Activated naive CD8-positive, alpha-beta T cell treated with anti-CD3 and anti-CD28 coated beads, Interleukin-2, amount 10 ng/mL, durations not matched to agents 7 days and 5 days (primary cell): ENCODE data around the gene TMEM187. TPM values are rescaled to one million over a fixed set of nuclear protein-coding genes. Genes with fewer than 3 reads are reported as not detected.
"Not testable (repeated sequence)": the region's sequence is repeated elsewhere in the genome, so short reads cannot be mapped to it uniquely, and the experiment has no call there.

ENCODE experiments used
- ATAC-seq: fragments of 150-1000 bp; cut with Tn5 transposase; one replicate; pipeline ENCODE4 v1.10.0; 2021; ENCODE audit warnings: low read depth, moderate library complexity
- POLR2A ChIA-PET: fragments of 350-600 bp; sonication (Branson Sonifier 250); formaldehyde crosslinking; loops from one replicate; lab custom pipeline; 2021; ENCODE audit warnings: antibody characterized with exemption; lab: Charles Lee
- DNase-seq: peaks from one replicate; pipeline ENCODE4 v3.0.0; 2021
- H3K27ac Mint-ChIP-seq: one replicate; pipeline ENCODE4 v1.8.0; 2022; ENCODE audit warnings: mild to moderate bottlenecking, mixed read lengths
- H3K27me3 Mint-ChIP-seq: one replicate; pipeline ENCODE4 v1.8.0; 2022; ENCODE audit warnings: mild to moderate bottlenecking, moderate library complexity, mixed read lengths
- H3K36me3 Mint-ChIP-seq: one replicate; pipeline ENCODE4 v1.8.0; 2021; ENCODE audit warnings: mild to moderate bottlenecking, mixed read lengths
- H3K4me1 Mint-ChIP-seq: one replicate; pipeline ENCODE4 v1.8.0; 2021; ENCODE audit warnings: mixed read lengths
- H3K4me3 Mint-ChIP-seq: one replicate; pipeline ENCODE4 v1.8.0; 2022; ENCODE audit warnings: mild to moderate bottlenecking, moderate library complexity, mixed read lengths
- H3K9me3 Mint-ChIP-seq: one replicate; pipeline ENCODE4 v1.8.0; 2021; ENCODE audit warnings: mixed read lengths
- total RNA-seq, 2 experiments: library from RNA; stranded (reverse); gene quantifications; one replicate each; pipeline ENCODE4 v1.2.3, GENCODE V29; 2021

The TMEM187 gene
- total RNA-seq, 2 experiments from 2014 or later: 8.6 to 9.7 TPM

DNA sequence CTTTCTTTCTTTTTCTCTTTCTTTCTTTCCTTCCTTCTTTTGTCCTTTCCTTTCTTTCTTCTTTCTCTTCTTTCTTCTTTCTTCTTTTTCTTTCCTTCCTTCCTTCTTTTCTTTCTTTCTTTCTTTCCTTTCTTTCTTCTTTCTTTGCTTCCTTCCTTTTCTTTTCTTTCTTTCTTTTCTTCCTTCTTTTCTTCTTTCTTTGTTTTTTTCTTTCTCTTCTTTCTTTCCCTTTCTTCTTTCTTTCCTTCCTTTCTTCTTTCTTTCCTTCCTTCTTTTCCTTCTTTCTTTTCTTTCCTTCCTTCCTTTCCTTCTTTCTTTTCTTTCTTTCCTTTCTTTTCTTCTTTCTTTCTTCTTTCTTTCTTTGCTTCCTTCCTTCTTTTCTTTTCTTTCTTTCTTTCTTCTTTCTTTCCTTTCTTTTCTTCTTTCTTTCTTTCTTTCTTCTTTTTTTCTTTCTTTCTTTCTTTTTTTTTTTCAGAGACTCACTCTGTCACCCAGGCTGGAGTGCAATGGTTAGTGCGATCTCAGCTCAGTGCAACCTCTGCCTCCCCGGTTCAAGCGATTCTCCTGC lies 18.5 kb downstream of the TMEM187 start:
- H3K9me3 Mint-ChIP-seq: no peaks in the 10 kb centered on the region
- peak overlapping the region; percentile 80 for H3K27ac Mint-ChIP-seq
- H3K27me3 Mint-ChIP-seq: no peaks in the 10 kb centered on the region
- DNase-seq (no peak), ATAC-seq (no peak)
- POLR2A ChIA-PET: no interaction called here
- peak overlapping the region; percentile 22 for H3K4me3 Mint-ChIP-seq
- H3K36me3 Mint-ChIP-seq: no peaks in the 10 kb centered on the region
- H3K4me1 Mint-ChIP-seq: peaks cover 19% of the 10 kb centered on the region

- no peaks in the 10 kb centered on the region for H3K9me3 Mint-ChIP-seq
- H3K27me3 Mint-ChIP-seq: no peaks in the 10 kb centered on the region
- H3K4me3 Mint-ChIP-seq: no peak overlapping the region
- H3K36me3 Mint-ChIP-seq: no peaks in the 10 kb centered on the region
- ATAC-seq (no peak), DNase-seq (no peak)
- peaks cover 18% of the 10 kb centered on the region for H3K4me1 Mint-ChIP-seq
- H3K27ac Mint-ChIP-seq: no peak overlapping the region
- POLR2A ChIA-PET: interaction anchor here (0.6 to 0.7 kb wide), 3 partner anchors 10 to 256 kb away, joined by 3 to 5 read pairs (median 4); no protein-coding TSS in a partner anchor
Measured at GRCh38 chrX:153992180-153992579, 19.6 kb downstream of the TMEM187 start.

DNA sequence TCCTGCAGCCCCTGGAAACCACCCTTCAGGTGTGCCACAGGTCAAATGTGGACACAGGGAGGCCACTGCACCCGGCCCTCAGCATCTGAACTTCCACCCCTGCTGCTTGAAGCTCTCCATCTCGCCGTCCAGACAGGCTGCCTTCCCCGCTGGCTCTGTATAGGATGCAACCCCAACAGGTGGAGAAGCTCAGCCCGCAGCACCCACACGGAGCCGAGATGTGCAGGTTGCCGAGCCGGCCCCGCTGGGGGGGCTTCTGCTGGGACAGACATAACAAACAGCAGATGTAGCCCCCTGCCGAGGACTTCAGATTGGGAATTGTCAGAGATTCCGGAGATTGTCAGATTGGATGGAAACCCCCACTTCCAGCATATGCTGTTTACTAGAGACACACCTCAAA lies 20.5 kb downstream of the TMEM187 start:
- POLR2A ChIA-PET: interaction anchor here (0.7 kb wide), 1 partner anchor 14 kb away, joined by 5 read pairs; no protein-coding TSS in a partner anchor
- Mint-ChIP-seq H3K27me3 (no peaks in the 10 kb centered on the region), H3K27ac (no peak overlapping the region), H3K36me3 (no peaks in the 10 kb centered on the region), H3K9me3 (no peaks in the 10 kb centered on the region), H3K4me3 (no peak overlapping the region), H3K4me1 (peaks cover 18% of the 10 kb centered on the region)
- ATAC-seq: no peak
- no peak for DNase-seq

- Mint-ChIP-seq H3K27me3 (no peaks in the 10 kb centered on the region), H3K4me3 (no peak overlapping the region), H3K36me3 (no peaks in the 10 kb centered on the region), H3K9me3 (no peaks in the 10 kb centered on the region), H3K4me1 (peaks cover 15% of the 10 kb centered on the region), H3K27ac (no peak overlapping the region)
- no peak for DNase-seq
- POLR2A ChIA-PET: no interaction called here
- ATAC-seq: no peak
Measured at GRCh38 chrX:153993978-153994377, 21.4 kb downstream of the TMEM187 start.

DNA sequence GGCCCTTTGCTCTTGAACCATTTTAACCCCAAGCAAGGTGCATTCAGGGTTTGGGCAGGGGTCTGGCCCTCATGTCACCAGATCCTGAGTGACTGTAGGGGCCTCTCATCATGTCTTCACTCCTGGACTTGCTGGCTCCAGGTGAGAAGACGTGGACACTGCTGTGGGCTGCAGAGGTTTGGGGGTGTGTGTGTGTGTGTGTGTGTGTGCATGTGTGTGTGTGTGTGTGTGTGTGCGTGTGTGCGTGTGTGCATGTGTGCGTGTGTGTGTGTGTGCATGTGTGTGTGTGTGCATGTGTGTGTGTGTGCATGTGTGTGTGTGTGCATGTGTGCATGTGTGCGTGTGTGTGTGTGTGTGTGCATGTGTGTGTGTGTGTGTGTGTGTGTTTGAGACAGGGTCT lies 21.8 kb downstream of the TMEM187 start:
- H3K4me3 Mint-ChIP-seq, H3K27ac Mint-ChIP-seq, H3K36me3 Mint-ChIP-seq, H3K9me3 Mint-ChIP-seq, POLR2A ChIA-PET, DNase-seq, H3K27me3 Mint-ChIP-seq, ATAC-seq: not testable (repeated sequence)
- peaks cover 13% of the 10 kb centered on the region for H3K4me1 Mint-ChIP-seq

DNA sequence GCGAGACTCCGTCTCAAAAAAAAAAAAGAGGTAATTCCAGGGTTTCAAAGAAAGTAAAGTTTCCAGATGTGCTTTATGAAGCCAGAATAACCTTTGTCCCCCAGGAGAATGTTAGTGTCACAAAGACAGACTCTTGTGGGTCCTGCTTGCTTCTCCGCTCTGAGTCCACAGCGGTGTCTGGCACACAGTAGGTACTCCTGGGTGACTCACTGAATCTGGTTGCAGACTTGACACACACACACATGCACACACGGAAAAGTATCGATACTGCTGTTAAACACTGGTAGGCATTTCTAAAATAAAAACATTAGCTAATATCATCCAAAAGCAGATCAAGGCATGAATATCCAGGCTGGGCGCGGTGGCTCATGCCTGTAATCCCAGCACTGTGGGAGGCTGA lies 22.9 kb downstream of the TMEM187 start:
- Mint-ChIP-seq H3K27me3 (no peaks in the 10 kb centered on the region), H3K4me3 (no peak overlapping the region), H3K27ac (no peak overlapping the region), H3K4me1 (peaks cover 3% of the 10 kb centered on the region), H3K9me3 (no peaks in the 10 kb centered on the region), H3K36me3 (no peaks in the 10 kb centered on the region)
- no peak for DNase-seq
- ATAC-seq: no peak
- POLR2A ChIA-PET: no interaction called here

GRCh38 chrX:153999359-154000037 lies 26.9 kb downstream of the TMEM187 start:
- POLR2A ChIA-PET: interaction anchor here (0.7 to 1.8 kb wide), 2 partner anchors 14 to 15 kb away, joined by 5 to 6 read pairs; no protein-coding TSS in a partner anchor
- H3K4me3 Mint-ChIP-seq: no peak overlapping the region
- no peaks in the 10 kb centered on the region for H3K27me3 Mint-ChIP-seq
- ATAC-seq: no peak
- H3K4me1 Mint-ChIP-seq: peaks cover 9% of the 10 kb centered on the region
- H3K9me3 Mint-ChIP-seq: no peaks in the 10 kb centered on the region
- H3K27ac Mint-ChIP-seq: no peak overlapping the region
- DNase-seq: no peak
- H3K36me3 Mint-ChIP-seq: peaks cover 1% of the 10 kb centered on the region

DNA sequence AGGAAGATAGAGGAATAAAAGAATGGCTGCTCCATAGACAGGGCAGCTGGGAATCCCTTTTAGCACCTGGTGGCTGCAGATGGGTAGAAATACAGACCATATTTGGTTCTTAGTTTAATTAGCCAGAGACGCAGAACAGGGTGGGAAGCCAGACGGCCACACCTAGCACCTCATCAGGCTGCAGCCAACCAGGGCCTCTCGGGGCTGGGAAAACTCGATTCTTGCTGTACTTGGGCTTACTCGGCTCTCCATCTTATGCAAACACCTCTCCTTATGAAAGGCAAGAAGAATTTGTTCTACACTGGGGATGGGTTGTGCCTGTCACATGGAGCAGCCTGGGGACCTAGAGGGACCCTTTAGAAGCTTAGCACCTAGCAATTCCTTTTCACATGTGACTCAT lies 27.5 kb downstream of the TMEM187 start:
- ATAC-seq: no peak
- Mint-ChIP-seq H3K9me3 (no peaks in the 10 kb centered on the region), H3K27ac (no peak overlapping the region), H3K4me1 (peaks cover 9% of the 10 kb centered on the region), H3K36me3 (peaks cover 1% of the 10 kb centered on the region), H3K4me3 (no peak overlapping the region), H3K27me3 (no peaks in the 10 kb centered on the region)
- POLR2A ChIA-PET: interaction anchor here (1.8 kb wide), 1 partner anchor 14 kb away, joined by 6 read pairs; no protein-coding TSS in a partner anchor
- no peak for DNase-seq

GRCh38 chrX:154002215-154002719 lies 29.7 kb downstream of the TMEM187 start:
- ATAC-seq: peak; percentile 88
- H3K36me3 Mint-ChIP-seq: peaks cover 8% of the 10 kb centered on the region
- H3K4me1 Mint-ChIP-seq: peaks cover 9% of the 10 kb centered on the region
- H3K9me3 Mint-ChIP-seq: no peaks in the 10 kb centered on the region
- peak overlapping the region; percentile 70 for H3K4me3 Mint-ChIP-seq
- peak; percentile 47 for DNase-seq
- POLR2A ChIA-PET: interaction anchor here (0.6 to 3.1 kb wide), 13 partner anchors 10 to 68 kb away, joined by 3 to 11 read pairs (median 5); partner anchors contain the start of genes HCFC1, IRAK1 and TMEM187
- no peaks in the 10 kb centered on the region for H3K27me3 Mint-ChIP-seq
- H3K27ac Mint-ChIP-seq: peak overlapping the region; percentile 90

DNA sequence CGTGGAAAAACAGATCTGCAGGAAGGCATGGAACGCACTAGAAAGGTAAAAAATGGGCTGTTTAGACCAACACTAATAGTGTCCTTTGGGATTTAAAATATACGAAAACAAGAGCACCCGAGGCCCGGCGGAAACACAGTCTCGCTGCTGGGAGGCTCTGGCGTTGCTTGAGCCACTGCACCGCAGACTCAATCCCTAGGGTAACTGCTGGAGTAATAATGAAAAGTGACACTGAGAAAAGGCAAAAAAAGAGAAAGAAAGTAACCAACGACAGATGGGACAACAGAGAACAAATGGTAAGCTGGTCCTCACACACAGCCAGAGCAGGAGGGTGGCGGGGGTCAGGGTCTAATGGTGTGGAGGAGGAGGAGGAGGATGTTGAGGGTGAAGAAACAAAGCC lies 31.8 kb downstream of the TMEM187 start:
- H3K36me3 Mint-ChIP-seq: peaks cover 14% of the 10 kb centered on the region
- H3K4me3 Mint-ChIP-seq: no peak overlapping the region
- peaks cover 13% of the 10 kb centered on the region for H3K4me1 Mint-ChIP-seq
- POLR2A ChIA-PET: interaction anchor here (3.1 kb wide), 1 partner anchor 8 kb away, joined by 11 read pairs; no protein-coding TSS in a partner anchor
- peak overlapping the region; percentile 1 for H3K27ac Mint-ChIP-seq
- no peak for DNase-seq
- no peak for ATAC-seq
- no peaks in the 10 kb centered on the region for H3K9me3 Mint-ChIP-seq
- H3K27me3 Mint-ChIP-seq: no peaks in the 10 kb centered on the region

GRCh38 chrX:154006947-154007346 lies 34.4 kb downstream of the TMEM187 start:
- Mint-ChIP-seq H3K27me3 (no peaks in the 10 kb centered on the region), H3K9me3 (no peaks in the 10 kb centered on the region), H3K27ac (no peak overlapping the region), H3K4me3 (no peak overlapping the region), H3K36me3 (peaks cover 15% of the 10 kb centered on the region), H3K4me1 (peaks cover 9% of the 10 kb centered on the region)
- ATAC-seq (no peak), DNase-seq (no peak)
- POLR2A ChIA-PET: no interaction called here

- Mint-ChIP-seq H3K27me3 (no peaks in the 10 kb centered on the region), H3K27ac (no peak overlapping the region), H3K36me3 (peaks cover 15% of the 10 kb centered on the region), H3K4me3 (no peak overlapping the region), H3K4me1 (peaks cover 4% of the 10 kb centered on the region), H3K9me3 (no peaks in the 10 kb centered on the region)
- POLR2A ChIA-PET: interaction anchor here (1.0 kb wide), 1 partner anchor 18 kb away, joined by 5 read pairs; no protein-coding TSS in a partner anchor
- DNase-seq: no peak
- ATAC-seq: no peak
Measured at GRCh38 chrX:154008521-154008920, 36.0 kb downstream of the TMEM187 start.

DNA sequence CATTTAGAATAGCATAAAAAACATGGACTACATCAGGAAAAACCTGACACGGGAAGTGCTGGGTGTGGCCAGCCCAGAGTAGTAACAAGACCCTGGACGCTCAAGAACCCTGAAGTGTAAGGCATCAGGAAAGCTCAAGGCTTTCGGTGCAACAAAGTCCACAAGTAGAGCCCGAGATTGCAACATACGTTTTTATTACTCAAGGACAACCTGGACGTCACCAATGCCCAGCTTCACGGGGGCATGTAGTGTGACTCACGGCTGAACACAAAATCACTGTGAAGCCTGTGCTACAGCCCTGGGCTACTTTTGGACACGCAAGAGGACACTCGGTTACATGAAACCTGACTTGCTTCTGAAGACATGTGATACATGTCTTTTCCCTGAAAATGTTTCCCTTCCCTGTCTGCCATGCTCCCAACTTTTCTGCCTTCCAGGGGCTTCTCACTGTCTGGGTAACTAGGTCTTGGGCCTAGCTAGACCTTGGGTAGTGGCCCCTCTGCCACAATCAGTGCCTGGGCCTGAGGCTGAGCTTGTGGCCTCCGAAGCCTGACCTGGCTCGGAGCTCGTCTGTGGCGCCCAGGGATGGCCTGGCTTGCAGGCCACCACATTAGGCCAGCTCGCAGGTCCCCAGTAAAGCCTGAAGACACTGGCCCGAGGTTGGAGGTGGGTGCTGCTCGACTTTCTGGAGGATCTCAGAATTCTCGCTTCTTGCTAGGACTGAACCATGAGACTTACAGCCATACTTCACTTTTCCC lies 38.0 kb downstream of the TMEM187 start:
- peaks cover 6% of the 10 kb centered on the region for H3K4me1 Mint-ChIP-seq
- no peak overlapping the region for H3K27ac Mint-ChIP-seq
- peaks cover 15% of the 10 kb centered on the region for H3K36me3 Mint-ChIP-seq
- no peaks in the 10 kb centered on the region for H3K9me3 Mint-ChIP-seq
- DNase-seq: no peak
- POLR2A ChIA-PET: interaction anchor here (0.6 to 3.5 kb wide), 3 partner anchors 8 to 32 kb away, joined by 3 to 11 read pairs (median 6); no protein-coding TSS in a partner anchor
- ATAC-seq: no peak
- H3K27me3 Mint-ChIP-seq: no peaks in the 10 kb centered on the region
- H3K4me3 Mint-ChIP-seq: no peak overlapping the region
